Activated effector memory CD4-positive, alpha-beta T cell treated with anti-CD3 and anti-CD28 coated beads, Interleukin-2, amount 50 U/mL, for 16 hours (primary cell): ENCODE measurements around the gene RASGRP3.
"Not testable (repeated sequence)": the region's sequence is repeated elsewhere in the genome, so short reads cannot be mapped to it uniquely, and the experiment has no call there.

Experiments
- DNase-seq: peaks from one replicate; pipeline ENCODE4 v3.0.0-alpha.2; 2020

RASGRP3 gene

GRCh38 chr2:33458248-33458819 lies 18.1 kb upstream of the RASGRP3 start:
- no peak for DNase-seq

GRCh38 chr2:33459745-33460144 lies 16.7 kb upstream of the RASGRP3 start:
- DNase-seq, result no peak

DNA sequence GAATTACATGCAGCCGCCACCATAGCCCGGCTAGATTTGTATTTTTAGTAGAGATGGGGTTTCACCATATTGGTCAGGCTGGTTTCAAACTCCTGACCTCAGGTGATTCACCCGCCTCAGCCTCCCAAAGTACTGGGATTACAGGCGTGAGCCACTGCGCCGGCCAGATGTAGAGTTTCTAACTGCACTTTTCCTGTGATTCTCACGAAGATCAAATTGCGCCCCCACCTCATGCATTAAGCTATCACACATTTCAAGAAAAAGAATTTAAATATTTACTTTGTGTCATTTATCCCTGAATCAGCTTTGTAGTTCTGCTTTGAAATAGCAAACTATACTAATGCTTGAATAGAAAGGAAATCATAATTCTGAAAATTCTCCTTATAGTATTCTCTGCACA lies 13.9 kb upstream of the RASGRP3 start:
- DNase-seq, result not testable (repeated sequence)

GRCh38 chr2:33467413-33467812 lies 9.0 kb upstream of the RASGRP3 start:
- no peak for DNase-seq

- no peak for DNase-seq
Observed at GRCh38 chr2:33469238-33469637, 7.2 kb upstream of the RASGRP3 start.

- peak; percentile 91 for DNase-seq
Observed at GRCh38 chr2:33475224-33476130, 972 bp upstream of the RASGRP3 start.

DNA sequence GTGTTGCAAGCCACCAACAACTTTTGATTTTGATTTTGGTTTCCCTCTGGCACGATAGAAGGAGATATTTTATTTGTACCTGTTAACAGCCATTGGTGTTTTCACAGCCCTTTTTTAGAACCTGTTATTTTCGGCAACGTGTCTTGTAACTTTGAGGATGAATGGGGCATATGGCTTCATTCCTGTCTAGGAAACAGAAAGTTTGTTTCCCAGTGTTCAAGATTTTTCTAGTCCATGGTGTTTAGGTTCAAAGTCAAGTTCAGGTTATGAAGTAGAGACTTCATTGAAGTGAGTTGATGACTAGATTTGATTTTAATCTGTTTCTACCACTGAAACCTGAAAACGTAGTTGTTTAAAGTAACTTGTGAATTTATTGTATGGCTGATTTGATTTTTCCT lies 343 bp downstream of the RASGRP3 start:
- no peak for DNase-seq

- peak; percentile 68 for DNase-seq
Observed at GRCh38 chr2:33477473-33478468, 1.3 kb downstream of the RASGRP3 start.

GRCh38 chr2:33478968-33479731 lies 2.7 kb downstream of the RASGRP3 start:
- DNase-seq, result no peak

DNA sequence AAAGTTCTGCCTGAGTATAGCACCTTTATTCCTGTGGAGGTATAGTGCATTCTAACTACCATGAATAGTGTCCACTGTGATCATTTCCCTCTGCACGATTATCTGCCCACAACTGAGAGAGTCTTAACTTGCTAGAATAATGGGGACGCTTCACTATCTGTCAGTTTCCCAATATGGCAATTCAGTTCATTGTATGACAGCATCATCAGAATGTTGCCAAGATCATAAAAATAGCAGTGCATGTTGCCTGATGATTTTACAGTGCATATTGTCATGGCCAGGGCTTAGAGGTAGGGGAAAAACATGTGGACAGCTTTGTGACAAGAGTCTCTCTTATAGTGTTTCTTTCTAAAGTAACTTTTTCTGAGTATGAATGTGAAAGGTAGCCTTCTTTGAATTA lies 6.1 kb downstream of the RASGRP3 start:
- no peak for DNase-seq

DNA sequence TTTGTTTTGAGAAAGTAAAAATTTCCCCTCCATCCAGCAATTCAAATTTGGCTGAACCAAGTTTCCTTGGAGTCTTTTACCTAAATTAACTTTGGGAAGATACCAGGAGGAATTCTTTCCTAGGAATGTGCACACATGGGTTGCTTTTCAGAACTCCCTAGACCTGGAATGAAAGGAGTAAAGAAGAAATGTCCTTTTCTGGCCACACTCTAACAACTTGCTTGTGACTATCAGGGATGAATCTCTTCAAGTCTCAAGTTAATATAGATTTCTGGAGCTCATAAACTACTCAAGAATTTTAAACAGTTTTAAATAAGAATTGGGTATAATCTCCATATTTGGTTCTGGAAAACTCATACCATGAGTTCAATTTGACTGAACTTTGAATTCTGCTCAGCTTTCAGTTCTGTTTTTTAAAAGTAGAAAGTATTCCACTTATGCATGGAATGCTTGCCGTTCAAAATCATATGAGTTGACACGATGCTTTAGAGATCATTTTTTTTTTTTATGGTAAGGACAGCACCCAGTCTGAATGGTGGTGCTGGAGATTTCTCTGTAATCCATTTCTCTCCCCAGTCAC lies 7.7 kb downstream of the RASGRP3 start:
- DNase-seq, result no peak

DNA sequence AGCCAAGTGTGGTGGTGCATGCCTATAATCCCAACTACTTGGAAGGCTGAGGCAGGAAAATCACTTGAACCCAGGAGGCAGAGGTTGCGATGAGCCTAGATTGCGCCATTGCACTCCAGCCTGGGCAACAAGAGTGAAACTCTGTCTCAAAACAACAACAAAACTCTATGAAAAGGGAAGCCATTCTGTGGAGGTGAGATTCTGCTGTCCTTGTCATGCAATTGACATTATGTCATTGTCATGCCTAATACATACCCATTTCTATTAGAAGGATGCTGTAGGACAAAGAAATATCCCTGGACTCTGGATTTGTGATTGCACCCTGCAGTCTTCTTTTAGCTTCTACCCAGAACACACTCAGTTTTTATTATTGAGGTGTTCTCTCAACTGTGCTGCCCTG lies 8.6 kb downstream of the RASGRP3 start:
- no peak for DNase-seq

GRCh38 chr2:33486544-33486943 lies 10.1 kb downstream of the RASGRP3 start:
- no peak for DNase-seq

DNA sequence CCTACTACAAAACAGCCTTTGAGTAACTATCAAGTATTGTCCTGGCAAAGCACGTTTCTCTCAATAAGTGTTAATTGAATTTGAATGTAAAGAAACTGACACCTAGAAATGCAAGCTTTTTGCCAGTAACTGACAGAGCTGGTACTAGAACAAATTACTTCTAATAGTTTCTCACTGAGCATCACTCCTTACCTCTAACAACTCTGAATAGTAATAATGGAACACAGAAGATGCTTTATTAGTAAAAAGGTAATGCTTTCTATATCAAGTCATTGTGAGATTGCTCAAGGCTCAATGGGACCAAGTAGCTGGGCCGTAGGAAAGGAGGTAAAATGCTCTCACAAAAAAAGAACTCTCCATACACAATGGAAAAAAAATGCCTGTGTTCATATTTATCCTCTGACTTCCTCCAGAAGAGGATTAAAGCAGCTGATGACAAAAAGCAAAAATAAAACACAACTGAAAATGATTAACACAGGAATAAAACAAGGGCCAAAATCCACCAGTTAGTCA lies 11.8 kb downstream of the RASGRP3 start:
- DNase-seq, result no peak

- DNase-seq, result no peak
Observed at GRCh38 chr2:33488715-33489540, 12.5 kb downstream of the RASGRP3 start.

DNA sequence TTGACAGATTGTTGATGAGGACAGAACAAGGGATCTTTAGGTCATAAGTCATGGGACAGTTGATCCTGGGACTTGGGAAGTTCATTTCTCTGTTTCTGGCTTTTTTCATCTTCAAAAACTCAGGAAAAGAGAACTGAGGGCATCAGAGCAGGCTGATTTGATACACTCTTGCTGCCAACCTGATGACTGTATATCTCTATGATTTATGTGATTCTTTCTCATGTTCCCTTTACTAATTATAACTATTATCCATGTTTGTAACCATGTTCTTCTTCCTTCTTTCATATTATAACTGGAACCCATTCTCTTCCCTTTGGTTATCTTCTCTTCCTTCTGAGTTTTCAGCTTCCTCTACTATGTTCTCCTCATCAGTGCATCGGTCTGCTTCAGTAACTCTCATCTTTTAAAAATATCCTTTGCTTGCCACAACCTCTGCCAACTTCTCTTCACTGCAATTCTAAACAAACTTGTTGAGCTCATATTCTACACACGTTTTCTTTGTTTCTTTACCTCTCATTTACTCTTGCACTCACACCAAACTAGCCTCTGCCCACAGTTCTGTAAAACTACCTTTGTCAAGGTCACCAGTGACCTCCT lies 13.5 kb downstream of the RASGRP3 start:
- no peak for DNase-seq

- DNase-seq, result no peak
Observed at GRCh38 chr2:33491441-33492084, 15.1 kb downstream of the RASGRP3 start.

DNA sequence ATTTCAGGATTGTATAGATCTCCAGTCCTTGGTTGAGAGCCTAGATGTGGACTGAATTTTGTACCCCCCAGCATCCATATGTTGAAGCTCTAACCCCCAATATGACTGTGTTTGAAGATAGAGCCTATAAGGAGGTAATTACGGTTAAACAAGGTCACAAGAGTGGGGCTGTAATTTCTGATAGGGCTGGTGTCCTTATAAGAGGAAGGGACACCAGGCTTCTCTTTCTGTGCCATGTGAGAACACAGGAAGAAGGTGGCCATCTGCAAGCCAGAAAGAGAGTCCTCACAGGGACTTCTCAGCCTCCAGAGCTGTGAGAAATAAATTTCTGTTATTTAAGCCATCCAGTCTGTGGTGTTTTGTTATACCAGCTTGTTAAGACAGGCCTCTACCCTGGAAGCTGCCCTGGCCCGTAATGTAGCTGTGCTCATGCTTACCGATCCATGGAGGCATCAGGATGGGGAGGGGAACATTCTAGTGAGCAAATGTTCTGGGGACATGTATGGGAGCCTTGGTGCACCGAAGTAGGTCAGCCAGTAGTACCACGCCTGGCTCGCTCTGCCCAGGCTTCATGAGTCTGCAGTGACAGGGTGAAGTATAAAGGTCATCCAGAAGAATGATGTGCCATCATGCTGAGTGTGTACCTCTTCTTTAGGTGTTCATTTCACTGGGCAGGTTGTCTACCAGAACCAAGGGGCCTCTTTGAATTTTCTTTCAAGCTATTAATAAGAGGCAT lies 16.1 kb downstream of the RASGRP3 start:
- no peak for DNase-seq

DNA sequence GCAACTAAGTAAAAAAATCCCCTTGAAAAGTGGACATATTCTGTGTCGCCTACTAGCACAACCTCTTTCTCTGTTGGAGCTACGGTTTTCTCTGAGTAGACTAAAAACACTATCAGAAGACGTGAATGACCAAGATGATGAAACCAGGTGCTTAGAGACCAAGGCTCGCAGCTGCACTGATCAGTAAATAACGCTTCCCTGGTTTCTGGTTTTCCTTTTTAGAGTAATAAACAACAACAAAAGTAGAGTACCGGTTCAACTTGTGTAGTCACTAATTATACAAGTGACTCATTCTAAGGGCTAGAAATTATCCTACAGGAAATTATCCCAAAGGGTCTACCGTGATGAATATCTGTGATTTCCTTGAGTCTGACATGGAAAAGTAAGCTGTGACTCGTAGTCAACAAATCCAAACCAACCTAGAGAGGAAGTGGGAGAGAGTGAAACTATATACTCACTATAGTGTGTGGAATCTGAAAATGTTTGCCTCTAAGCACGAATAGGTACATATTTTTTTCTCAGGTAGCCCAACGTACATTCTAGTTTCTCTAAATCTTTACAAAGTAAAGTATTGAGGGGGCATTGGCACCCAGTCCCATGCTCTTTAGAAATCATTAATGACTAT lies 17.8 kb downstream of the RASGRP3 start:
- no peak for DNase-seq
